Spleen (tissue), 7 donors: ENCODE measurements around the gene PTPN3.

Experiments
- POLR2A ChIP-seq, 3 donors: fragments of 450-650 bp; IDR thresholded peaks; one replicate each; pipeline ENCODE4 v1.5.1; 2017; ENCODE audit warnings: antibody characterized with exemption in 3 of 3, mild to moderate bottlenecking in 1 of 3
- POLR2AphosphoS5 ChIP-seq, 3 donors: sonication (generic); formaldehyde crosslinking; IDR thresholded peaks; one replicate each; pipeline ENCODE4 v1.5.1; 2017; ENCODE audit warnings: antibody characterized with exemption in 3 of 3
- TF ChIP-seq, protein P1 (sequence below), 11 experiments: fragments of 200-600 bp in 7 of 11; fragments of 450-650 bp in 4 of 11; sonication (generic) in 4 of 11; IDR thresholded peaks in 8 of 11; conservative IDR thresholded peaks in 3 of 11; 1 replicate in 7 of 11; 2 replicates in 4 of 11; pipeline versions ENCODE4 v1.4.0 to v1.8.0; 2016 to 2021; ENCODE audit warnings: antibody characterized with exemption in 11 of 11, inconsistent platforms in 4 of 11, mild to moderate bottlenecking in 1 of 11
- donor health status: DM: no; HTN: no; CAD: no; lungs with moderate emphysema.
- donor health status: DM: no; HTN: no; CAD: no.
- donor health status: DM: no; HTN: no; CAD: no.

DNA sequence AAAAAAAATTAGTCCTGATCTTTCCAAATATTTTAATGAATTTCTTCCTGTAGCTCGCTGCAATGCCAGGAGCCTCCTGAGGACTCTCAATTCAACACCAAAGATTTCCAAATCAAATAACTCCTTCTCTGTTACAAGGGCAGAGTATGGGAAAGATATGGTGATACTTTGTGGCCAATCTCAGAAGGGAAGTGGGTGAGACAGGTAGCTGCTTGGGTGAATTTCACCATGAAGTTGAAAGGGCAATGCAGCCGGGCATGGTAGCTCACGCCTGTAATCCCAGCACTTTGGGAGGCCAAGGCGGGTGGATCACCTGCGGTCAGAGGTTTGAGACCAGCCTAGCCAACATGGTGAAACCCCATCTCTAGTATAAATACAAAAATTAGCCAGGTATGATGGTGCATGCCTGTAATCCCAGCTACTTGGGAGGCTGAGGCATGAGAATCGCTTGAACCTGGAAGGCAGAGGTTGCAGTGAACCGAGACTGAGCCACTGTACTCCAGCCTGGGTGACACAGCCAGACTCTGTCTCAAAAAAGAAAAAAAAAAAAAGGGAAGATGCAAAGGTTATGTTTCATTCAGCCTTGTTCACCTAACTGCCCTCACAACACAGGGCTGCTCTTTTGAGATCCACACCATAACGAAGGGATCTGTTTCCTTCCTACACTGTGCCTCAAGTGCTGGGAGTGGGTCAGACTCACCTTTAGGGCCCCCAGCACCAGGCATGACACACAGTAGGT, 58.6 kb downstream of the PTPN3 start:
- TF ChIP-seq, protein P1, sequence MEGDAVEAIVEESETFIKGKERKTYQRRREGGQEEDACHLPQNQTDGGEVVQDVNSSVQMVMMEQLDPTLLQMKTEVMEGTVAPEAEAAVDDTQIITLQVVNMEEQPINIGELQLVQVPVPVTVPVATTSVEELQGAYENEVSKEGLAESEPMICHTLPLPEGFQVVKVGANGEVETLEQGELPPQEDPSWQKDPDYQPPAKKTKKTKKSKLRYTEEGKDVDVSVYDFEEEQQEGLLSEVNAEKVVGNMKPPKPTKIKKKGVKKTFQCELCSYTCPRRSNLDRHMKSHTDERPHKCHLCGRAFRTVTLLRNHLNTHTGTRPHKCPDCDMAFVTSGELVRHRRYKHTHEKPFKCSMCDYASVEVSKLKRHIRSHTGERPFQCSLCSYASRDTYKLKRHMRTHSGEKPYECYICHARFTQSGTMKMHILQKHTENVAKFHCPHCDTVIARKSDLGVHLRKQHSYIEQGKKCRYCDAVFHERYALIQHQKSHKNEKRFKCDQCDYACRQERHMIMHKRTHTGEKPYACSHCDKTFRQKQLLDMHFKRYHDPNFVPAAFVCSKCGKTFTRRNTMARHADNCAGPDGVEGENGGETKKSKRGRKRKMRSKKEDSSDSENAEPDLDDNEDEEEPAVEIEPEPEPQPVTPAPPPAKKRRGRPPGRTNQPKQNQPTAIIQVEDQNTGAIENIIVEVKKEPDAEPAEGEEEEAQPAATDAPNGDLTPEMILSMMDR (IDR thresholded peaks at IDR 0.05 in 8 of 11, conservative IDR thresholded peaks at IDR 0.05 in 3 of 11) = no peak
- no peak for TF ChIP-seq POLR2AphosphoS5 (IDR thresholded peaks at IDR 0.05)
- TF ChIP-seq POLR2A (IDR thresholded peaks at IDR 0.05) = no peak
